NOMO-1 treated with DMSO at 0.1 percent for 48 hours (cell line): ENCODE results near the gene STRIP2.
"Not testable (repeated sequence)": the region's sequence is repeated elsewhere in the genome, so short reads cannot be mapped to it uniquely, and the experiment has no call there.

Experiments used
- DNase-seq: peaks from one replicate; lab custom pipeline; 2025; ENCODE audit not compliant: unreplicated experiment; lab: John Stamatoyannopoulos, UW

The STRIP2 gene

GRCh38 chr7:129450295-129450694 is 16.1 kb downstream of the STRIP2 start:
- no peak for DNase-seq

- DNase-seq, result no peak
Observed at GRCh38 chr7:129452589-129453231, 18.5 kb downstream of the STRIP2 start.

- DNase-seq, result no peak
Observed at GRCh38 chr7:129453510-129454248, 19.4 kb downstream of the STRIP2 start.

GRCh38 chr7:129454249-129454551 is 20.0 kb downstream of the STRIP2 start:
- DNase-seq, result no peak

GRCh38 chr7:129456421-129456820 is 22.2 kb downstream of the STRIP2 start:
- no peak for DNase-seq

DNA sequence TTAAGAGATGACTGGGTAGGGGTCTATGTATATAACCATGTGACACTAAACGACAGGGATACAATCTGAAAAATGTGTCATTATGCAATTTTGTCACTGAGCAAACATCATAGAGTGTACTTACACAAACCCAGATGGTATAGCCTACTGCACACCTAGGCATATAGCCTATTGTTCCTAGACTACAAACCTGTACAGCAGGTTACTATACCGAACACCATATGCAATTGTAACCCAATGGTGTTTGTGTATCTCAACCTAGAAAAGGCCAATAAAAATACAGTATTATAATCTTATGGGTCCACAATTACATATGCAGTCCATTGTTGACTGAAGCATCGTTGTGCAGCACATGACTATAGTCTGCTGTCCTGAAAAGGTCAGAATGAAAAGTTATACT is 22.9 kb downstream of the STRIP2 start:
- no peak for DNase-seq

DNA sequence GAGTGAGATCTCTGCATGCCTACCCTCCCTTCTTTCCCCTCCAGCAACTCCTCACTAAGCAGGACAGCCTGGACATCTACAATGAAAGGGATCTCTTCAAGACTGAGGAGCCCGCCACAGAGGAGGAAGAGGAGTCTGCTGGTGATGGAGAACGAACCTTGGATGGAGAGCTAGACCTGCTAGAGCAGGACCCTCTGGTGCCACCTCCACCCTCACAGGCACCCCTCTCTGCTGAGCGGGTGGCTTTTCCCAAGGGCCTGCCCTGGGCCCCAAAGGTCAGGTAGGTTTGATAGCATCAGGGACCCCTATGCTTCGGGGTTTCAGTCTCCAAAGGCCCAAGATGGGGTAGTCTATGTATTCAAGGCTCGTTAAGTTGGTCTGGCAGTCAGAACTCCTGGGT is 23.9 kb downstream of the STRIP2 start:
- no peak for DNase-seq

DNA sequence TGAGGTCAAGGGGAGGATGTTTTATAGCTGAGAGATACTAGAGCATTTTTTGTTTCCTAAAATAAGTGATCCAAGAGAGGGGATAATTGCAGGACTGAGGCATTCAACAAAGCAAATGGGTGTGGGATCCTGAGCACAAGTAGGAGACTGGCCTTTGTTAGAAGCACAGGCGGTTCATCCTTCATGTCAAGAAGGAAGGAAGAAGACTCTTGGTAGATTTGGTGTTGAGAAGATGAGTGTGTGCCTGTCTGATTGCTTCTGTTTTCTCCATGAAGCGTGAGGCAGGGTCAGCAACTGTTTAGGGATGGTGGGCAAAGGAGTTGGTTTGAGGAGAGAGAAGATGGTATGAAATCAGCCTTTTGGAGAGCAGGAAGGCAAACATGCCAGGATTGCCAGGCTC is 27.6 kb downstream of the STRIP2 start:
- no peak for DNase-seq

GRCh38 chr7:129462420-129462819 is 28.2 kb downstream of the STRIP2 start:
- peak; percentile 27 for DNase-seq

GRCh38 chr7:129464194-129464593 is 30.0 kb downstream of the STRIP2 start:
- no peak for DNase-seq

DNA sequence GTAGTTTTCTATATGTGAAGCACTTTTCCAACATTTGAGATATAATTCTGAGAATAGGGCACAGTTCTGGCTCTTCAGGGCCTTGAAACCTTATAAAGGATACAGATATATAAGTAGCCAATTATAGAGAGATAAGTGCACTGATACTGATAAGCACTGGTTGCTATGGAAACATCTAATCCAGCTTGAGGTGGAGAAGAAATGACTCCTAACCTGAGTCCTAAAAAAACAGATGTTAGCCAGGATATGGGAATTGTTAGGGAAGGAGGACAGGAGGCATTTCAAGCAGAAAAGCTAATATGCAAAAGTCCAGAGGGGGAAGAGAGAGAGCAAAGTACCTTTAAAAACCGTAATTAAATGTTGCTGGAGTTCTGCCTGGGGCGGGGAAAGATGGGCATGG is 30.8 kb downstream of the STRIP2 start:
- no peak for DNase-seq

DNA sequence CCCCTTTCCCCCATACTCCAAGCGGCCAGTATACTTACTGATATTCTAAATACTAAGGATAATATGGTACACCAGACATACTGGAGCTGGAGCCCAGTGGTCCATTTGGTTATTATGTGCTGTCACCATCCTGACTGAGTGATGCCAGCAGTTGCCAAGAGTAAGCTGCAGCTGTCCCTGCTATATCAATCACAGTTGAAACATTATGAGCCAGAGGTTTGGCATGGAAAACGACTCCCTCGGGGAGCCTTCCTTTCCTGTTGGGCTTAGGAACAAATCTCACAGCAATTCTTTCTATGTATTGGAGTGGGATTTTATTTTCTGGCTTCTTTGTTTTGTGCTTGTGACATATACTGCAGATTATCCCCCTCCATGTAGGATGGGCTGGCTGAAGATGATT is 32.6 kb downstream of the STRIP2 start:
- DNase-seq, result no peak

DNA sequence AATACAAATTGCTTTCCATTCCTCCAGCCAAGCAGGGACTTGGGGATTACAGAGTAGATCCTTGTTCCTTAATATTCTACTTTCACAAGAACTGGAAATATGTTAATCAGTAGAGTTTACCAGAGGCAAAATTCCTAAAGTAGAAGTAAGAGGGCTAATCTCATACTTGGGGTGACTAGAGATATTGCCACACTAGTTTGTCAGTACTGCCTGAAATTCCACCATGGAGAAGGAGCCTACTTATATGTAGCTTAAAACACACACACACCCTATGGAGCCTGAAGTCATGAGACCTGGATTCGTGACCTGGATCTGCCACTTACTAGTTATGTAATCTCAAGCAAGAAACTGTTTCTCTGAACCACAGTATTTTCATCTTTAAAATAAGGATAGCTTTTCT is 33.9 kb downstream of the STRIP2 start:
- no peak for DNase-seq

GRCh38 chr7:129468547-129468946 is 34.3 kb downstream of the STRIP2 start:
- no peak for DNase-seq

GRCh38 chr7:129469930-129470329 is 35.7 kb downstream of the STRIP2 start:
- no peak for DNase-seq

DNA sequence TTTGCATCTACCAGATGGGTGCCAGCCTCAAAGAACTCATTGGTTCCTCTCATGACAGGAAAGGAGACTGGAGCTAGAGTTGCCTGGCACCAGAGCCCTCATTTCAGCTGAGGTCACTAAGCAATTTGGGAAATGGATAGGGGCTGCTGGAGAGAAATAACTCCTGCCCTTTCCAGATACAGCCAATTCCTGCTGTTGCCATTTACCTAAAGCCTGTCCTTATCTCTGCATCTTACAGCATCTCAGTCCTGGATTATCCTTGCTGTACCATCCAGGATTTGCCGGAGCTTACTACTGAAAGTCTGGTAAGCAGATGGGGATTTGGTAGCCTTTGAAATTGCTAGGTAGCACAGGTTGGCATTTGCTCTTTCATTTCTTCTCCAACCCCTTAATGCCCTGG is 36.2 kb downstream of the STRIP2 start:
- DNase-seq, result no peak

GRCh38 chr7:129471402-129471827 is 37.2 kb downstream of the STRIP2 start:
- DNase-seq, result no peak

DNA sequence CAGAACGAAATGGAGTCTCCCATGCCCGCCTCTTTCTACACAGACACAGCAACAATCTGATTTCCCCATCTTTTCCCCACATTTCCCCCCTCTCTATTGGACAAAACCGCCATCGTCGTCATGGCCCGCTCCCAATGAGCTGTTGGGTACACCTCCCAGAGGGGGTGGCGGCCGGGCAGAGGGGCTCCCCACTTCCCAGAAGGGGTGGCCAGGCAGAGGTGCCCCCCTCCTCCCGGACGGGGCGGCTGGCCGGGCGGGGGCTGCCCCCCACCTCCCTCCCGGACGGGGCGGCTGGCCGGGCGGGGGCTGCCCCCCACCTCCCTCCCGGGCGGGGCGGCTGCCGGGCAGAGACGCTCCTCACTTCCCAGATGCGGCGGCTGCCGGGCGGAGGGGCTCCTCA is 41.7 kb downstream of the STRIP2 start:
- DNase-seq, result not testable (repeated sequence)

GRCh38 chr7:129476398-129476797 is 42.2 kb downstream of the STRIP2 start:
- not testable (repeated sequence) for DNase-seq

- DNase-seq, result no peak
Observed at GRCh38 chr7:129479831-129480230, 45.6 kb downstream of the STRIP2 start.

DNA sequence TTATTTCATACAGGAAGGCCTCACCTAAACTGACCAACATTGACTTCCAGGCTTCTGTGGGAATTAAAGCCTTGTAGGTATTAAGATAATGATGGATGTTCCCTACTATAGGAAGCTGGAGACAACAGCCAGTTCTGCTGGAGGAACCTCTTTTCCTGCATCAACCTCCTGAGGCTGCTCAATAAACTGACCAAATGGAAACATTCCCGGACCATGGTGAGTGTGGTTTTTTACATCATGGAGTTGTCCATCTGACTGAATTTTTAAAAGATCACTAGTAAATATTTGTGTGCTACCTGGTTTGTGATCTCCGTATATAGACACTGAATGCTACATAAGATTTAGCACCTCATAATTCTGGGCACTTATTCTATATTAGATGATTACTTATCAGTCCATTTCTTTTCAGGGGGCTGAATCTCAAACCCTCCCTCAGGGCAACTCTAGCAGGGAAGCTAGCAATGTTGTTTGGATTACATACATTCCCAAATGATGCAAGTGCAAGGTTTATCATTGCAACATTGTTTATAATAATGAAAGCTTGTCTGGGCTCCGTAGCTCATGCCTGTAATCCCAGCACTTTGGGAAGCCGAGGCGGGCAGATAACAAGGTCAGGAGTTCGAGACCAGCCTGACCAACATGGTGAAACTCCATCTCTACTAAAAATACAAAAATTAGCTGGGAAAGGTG is 46.6 kb downstream of the STRIP2 start:
- DNase-seq, result no peak

- DNase-seq, result not testable (repeated sequence)
Observed at GRCh38 chr7:129481376-129481775, 47.1 kb downstream of the STRIP2 start.
